ENCODE measurements around the gene PRKN.
"Not testable (repeated sequence)": the region's sequence is repeated elsewhere in the genome, so short reads cannot be mapped to it uniquely, and the experiment has no call there.

The PRKN gene

GRCh38 chr6:161354276-161354840 lies 1373.2 kb downstream of the PRKN start:
- H3K4me3 ChIP-seq (ENCODE audit: low read depth, low read length), result no peak overlapping the region

DNA sequence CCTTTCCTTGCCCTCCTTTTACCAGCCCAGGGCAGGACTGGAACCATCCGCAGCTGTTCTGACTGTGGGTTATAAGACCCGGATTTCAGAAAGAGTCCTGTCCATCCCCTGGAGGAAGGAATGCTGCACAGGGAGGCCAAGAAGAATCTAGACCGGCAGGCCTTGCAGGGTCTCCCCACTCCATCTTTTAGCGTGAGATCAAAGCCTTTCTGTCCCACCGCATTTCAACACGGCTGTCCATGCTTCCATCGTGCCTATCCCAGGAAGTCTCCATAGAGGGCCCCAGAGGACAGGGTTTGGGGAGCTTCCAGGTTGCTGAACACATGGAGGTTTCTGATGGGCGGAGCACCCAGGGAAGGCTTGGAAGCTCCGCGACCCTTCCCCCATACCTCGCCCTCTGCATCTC lies 1374.4 kb downstream of the PRKN start:
- no peak overlapping the region for H3K4me3 ChIP-seq (ENCODE audit: low read depth, low read length)

GRCh38 chr6:161351858-161352257 lies 1375.7 kb downstream of the PRKN start:
- H3K4me3 ChIP-seq (ENCODE audit: low read depth, low read length), result no peak overlapping the region

DNA sequence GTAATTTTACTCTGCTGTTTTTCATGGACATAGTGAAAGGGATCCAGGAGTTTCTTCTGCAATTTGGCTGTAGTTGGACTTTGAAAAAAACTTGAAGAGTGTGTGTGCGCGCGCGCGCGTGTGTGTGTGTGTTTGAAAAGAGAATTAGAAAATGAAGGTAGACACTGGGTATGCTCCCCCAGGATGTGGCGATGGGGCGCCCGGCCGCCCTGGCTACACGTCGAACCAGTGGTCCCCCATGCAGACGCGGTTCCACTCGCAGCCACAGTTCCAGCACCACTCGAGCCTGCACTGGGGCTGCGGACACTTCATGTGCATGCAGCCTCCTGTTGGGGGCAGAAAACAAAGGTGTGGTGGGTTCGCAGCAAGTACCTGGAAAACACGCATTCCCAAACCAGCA lies 1377.7 kb downstream of the PRKN start:
- no peak overlapping the region for H3K4me3 ChIP-seq (ENCODE audit: low read depth, low read length)

GRCh38 chr6:161348628-161348994 lies 1379.0 kb downstream of the PRKN start:
- H3K4me3 ChIP-seq (ENCODE audit: low read depth, low read length), result no peak overlapping the region

GRCh38 chr6:161347988-161348627 lies 1379.5 kb downstream of the PRKN start:
- H3K4me3 ChIP-seq (ENCODE audit: low read depth, low read length), result no peak overlapping the region

DNA sequence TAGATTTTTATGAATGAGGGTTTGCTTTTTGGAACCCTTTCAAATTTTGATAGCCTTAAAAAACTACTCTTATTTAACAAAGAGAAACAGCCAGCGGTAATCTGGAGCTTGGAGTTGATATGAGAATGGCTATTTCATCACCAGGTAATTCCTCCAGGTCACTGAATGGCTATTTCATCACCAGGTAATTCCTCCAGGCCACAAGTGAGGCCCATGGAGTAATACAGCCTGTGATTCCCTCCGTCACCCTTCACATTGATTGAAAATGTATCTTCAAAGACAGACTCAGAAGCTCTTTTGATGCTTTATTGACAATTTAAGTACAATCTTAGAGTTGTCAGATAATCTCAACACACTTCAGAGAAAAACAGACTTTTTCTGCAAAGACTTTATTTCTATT lies 1380.4 kb downstream of the PRKN start:
- H3K4me3 ChIP-seq (ENCODE audit: low read depth, low read length), result no peak overlapping the region

DNA sequence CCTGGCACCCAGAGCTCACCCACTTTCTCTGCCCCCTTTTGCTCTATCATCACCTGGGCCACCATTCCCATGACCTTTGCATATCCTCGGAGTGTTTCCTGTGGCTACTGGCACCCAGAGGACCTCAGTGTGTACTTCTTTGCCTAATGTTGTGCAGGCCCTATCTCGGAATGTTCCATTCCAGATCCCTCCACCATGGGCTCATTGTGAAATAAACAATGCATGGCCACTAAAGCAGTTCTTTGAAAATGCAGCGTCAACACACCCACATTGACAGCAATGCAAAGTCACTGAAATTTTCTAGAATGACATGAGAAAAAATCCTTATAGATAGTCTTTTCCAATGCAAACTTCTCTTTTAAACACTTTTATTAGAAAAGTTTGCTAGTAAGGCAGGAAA lies 1380.8 kb downstream of the PRKN start:
- no peak overlapping the region for H3K4me3 ChIP-seq (ENCODE audit: low read depth, low read length)

- no peak overlapping the region for H3K4me3 ChIP-seq (ENCODE audit: low read depth, low read length)
Measured at GRCh38 chr6:161344626-161345025, 1382.9 kb downstream of the PRKN start.

DNA sequence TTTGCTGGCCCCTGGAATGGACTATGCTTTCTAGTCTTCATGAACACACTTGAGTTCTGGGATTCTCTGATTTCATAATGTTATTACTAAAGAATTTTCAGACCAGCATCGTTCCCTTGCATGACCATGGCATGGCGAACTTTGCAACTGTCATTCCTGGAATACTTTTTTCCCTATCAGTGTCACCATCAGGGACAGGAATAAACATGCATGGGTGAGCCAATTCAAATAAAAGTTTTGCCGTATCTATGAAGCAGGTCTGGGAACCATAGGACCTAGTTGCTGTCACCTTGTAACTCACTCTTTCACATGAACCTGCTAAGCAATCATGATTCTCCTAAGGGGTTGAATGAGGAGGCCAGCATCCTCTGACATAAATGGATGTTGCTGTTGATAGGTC lies 1385.5 kb downstream of the PRKN start:
- no peak overlapping the region for H3K4me3 ChIP-seq (ENCODE audit: low read depth, low read length)

DNA sequence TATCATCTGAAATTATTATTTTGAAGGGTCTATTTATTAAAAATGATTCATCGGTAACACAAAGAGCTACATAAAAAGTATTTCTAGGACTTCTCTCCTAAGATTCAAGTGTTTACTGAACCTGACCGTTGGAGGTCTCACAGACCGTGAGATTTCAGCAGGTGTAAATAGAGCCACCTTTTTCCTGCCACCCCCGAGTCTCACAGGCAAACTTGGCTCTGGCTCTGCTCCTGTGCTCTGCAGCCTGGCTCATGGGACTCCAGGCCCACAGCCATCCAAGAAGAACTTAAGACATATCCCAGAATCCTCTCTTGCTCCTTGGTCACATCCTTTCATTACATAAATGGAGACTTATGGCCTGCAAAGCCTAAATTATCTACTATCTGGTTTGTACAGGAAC lies 1385.9 kb downstream of the PRKN start:
- no peak overlapping the region for H3K4me3 ChIP-seq (ENCODE audit: low read depth, low read length)

GRCh38 chr6:161338015-161338414 lies 1389.6 kb downstream of the PRKN start:
- no peak overlapping the region for H3K4me3 ChIP-seq (ENCODE audit: low read depth, low read length)

DNA sequence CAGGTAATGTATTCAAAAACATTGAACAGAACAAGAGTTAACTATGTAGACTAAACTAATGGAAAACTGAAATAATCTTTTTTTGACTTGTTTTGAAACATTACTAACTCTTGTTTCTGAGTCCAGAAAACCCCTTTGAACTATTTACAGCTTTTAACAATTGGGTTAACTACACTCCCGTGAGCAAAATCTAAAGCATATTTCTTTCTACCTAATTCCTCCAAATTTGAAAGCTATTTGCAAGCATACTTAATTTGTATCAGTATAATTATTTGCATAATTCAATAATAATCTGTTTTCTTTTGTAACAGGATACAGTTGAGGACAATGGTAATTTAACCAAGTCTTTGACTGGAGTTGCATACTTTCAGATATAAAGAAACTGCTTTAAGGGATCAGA lies 1391.1 kb downstream of the PRKN start:
- H3K4me3 ChIP-seq (ENCODE audit: low read depth, low read length), result no peak overlapping the region

DNA sequence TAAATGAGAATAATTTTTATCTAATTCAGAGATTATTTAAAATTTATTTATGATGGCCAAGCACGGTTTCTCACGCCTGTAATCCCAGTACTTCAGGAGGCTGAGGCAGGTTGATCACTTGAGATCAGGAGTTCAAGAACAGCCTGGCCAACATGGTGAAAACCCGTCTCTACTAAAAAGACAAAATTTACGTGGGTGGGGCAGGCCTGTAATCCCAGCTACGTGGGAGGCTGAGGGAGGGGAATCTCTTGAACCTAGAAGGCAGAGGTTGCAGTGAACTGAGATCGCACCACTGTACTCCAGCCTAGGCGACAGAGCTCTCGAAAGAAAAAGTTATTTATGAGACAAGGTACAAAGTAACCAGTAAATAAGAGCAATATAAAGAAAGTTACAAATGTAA lies 1394.2 kb downstream of the PRKN start:
- no peak overlapping the region for H3K4me3 ChIP-seq (ENCODE audit: low read depth, low read length)

GRCh38 chr6:161331402-161332081 lies 1396.0 kb downstream of the PRKN start:
- H3K4me3 ChIP-seq (ENCODE audit: low read depth, low read length), result not testable (repeated sequence)

GRCh38 chr6:161327360-161327953 lies 1400.1 kb downstream of the PRKN start:
- H3K4me3 ChIP-seq (ENCODE audit: low read depth, low read length), result no peak overlapping the region

GRCh38 chr6:161319231-161319630 lies 1408.3 kb downstream of the PRKN start:
- no peak overlapping the region for H3K4me3 ChIP-seq (ENCODE audit: low read depth, low read length)

GRCh38 chr6:161318456-161318855 lies 1409.1 kb downstream of the PRKN start:
- no peak overlapping the region for H3K4me3 ChIP-seq (ENCODE audit: low read depth, low read length)

GRCh38 chr6:161316531-161316930 lies 1411.0 kb downstream of the PRKN start:
- no peak overlapping the region for H3K4me3 ChIP-seq (ENCODE audit: low read depth, low read length)

GRCh38 chr6:161315246-161315917 lies 1412.2 kb downstream of the PRKN start:
- not testable (repeated sequence) for H3K4me3 ChIP-seq (ENCODE audit: low read depth, low read length)

- not testable (repeated sequence) for H3K4me3 ChIP-seq (ENCODE audit: low read depth, low read length)
Measured at GRCh38 chr6:161314541-161315245, 1412.9 kb downstream of the PRKN start.
